ENCODE measurements around the gene ERH.

Gene ERH

GRCh38 chr14:69355607-69356281 is 42.4 kb downstream of the ERH start:
- Histone ChIP-seq H3K27ac (no peak overlapping the region), H3K4me3 (ENCODE audit: low read depth in 1 of 2, low read length in 1 of 2) (no peak overlapping the region)
- no peak for TF ChIP-seq CTCF (IDR thresholded peaks at IDR 0.05)

GRCh38 chr14:69355154-69355597 is 42.9 kb downstream of the ERH start:
- Histone ChIP-seq H3K9me3 (no peaks in the 10 kb centered on the region), H3K4me1 (ENCODE audit: control insufficient read depth in 1 of 2, insufficient read depth in 1 of 2, low read depth in 1 of 2, low read length in 1 of 2) (no peaks in the 10 kb centered on the region), H3K4me3 (ENCODE audit: low read depth in 1 of 2, low read length in 1 of 2) (no peak overlapping the region), H3K27me3 (peaks cover 8% of the 10 kb centered on the region), H3K36me3 (no peaks in the 10 kb centered on the region), H3K27ac (no peak overlapping the region)
- no peak for TF ChIP-seq CTCF (IDR thresholded peaks at IDR 0.05)

More at GRCh38 chr14:69355607-69356281, 42.4 kb downstream of the ERH start:
- Histone ChIP-seq H3K9me3 (no peaks in the 10 kb centered on the region), H3K4me1 (ENCODE audit: control insufficient read depth in 1 of 2, insufficient read depth in 1 of 2, low read depth in 1 of 2, low read length in 1 of 2) (no peaks in the 10 kb centered on the region), H3K36me3 (no peaks in the 10 kb centered on the region), H3K27me3 (peaks cover 8% of the 10 kb centered on the region)

GRCh38 chr14:69354383-69355153 is 43.5 kb downstream of the ERH start:
- no peaks in the 10 kb centered on the region for H3K4me1 ChIP-seq (ENCODE audit: control insufficient read depth in 1 of 2, insufficient read depth in 1 of 2, low read depth in 1 of 2, low read length in 1 of 2)
- no peaks in the 10 kb centered on the region for H3K36me3 ChIP-seq
- no peak for TF ChIP-seq CTCF (IDR thresholded peaks at IDR 0.05)
- no peaks in the 10 kb centered on the region for H3K9me3 ChIP-seq
- H3K27me3 ChIP-seq = peaks cover 8% of the 10 kb centered on the region
- H3K27ac ChIP-seq = no peak overlapping the region
- H3K4me3 ChIP-seq (ENCODE audit: low read depth in 1 of 2, low read length in 1 of 2) = no peak overlapping the region

- Histone ChIP-seq H3K9me3 (no peaks in the 10 kb centered on the region), H3K4me3 (ENCODE audit: low read depth in 1 of 2, low read length in 1 of 2) (no peak overlapping the region), H3K36me3 (no peaks in the 10 kb centered on the region), H3K4me1 (ENCODE audit: control insufficient read depth in 1 of 2, insufficient read depth in 1 of 2, low read depth in 1 of 2, low read length in 1 of 2) (no peaks in the 10 kb centered on the region), H3K27ac (no peak overlapping the region), H3K27me3 (peaks cover 8% of the 10 kb centered on the region)
- no peak for TF ChIP-seq CTCF (IDR thresholded peaks at IDR 0.05)
Measured at GRCh38 chr14:69353168-69353567, 44.9 kb downstream of the ERH start.

- Histone ChIP-seq H3K9me3 (no peaks in the 10 kb centered on the region), H3K27ac (no peak overlapping the region), H3K27me3 (peaks cover under 1% of the 10 kb centered on the region), H3K4me1 (ENCODE audit: control insufficient read depth in 1 of 2, insufficient read depth in 1 of 2, low read depth in 1 of 2, low read length in 1 of 2) (no peaks in the 10 kb centered on the region), H3K4me3 (ENCODE audit: low read depth in 1 of 2, low read length in 1 of 2) (no peak overlapping the region), H3K36me3 (no peaks in the 10 kb centered on the region)
- no peak for TF ChIP-seq CTCF (IDR thresholded peaks at IDR 0.05)
Measured at GRCh38 chr14:69351911-69352310, 46.2 kb downstream of the ERH start.

Measured in neutrophil (primary cell).